Suprapubic skin (tissue), 3 donors: ENCODE measurements around the gene APLP2.

Experiments
- CTCF ChIP-seq, 2 donors: fragments of 200-600 bp in 1 of 2; fragments of 450-650 bp in 1 of 2; sonication (generic) in 1 of 2; IDR thresholded peaks; one replicate each; pipeline ENCODE4 v1.5.1; 2016 to 2019; ENCODE audit warnings: antibody characterized with exemption in 2 of 2, mild to moderate bottlenecking in 1 of 2, moderate library complexity in 1 of 2
- EP300 ChIP-seq: sonication (generic); formaldehyde crosslinking; IDR thresholded peaks from one replicate; pipeline ENCODE4 v1.6.1; 2017; ENCODE audit warnings: antibody characterized with exemption

GRCh38 chr11:130106381-130106780, 36.7 kb downstream of the APLP2 start:
- TF ChIP-seq CTCF (IDR thresholded peaks at IDR 0.05) (no peak), EP300 (no peak)
